UCSD-AML1 (cell line): ENCODE measurements around the gene OXSR1.
"Not testable (repeated sequence)": the region's sequence is repeated elsewhere in the genome, so short reads cannot be mapped to it uniquely, and the experiment has no call there.

ENCODE experiments used
- DNase-seq: peaks from one replicate; lab custom pipeline; 2025; ENCODE audit not compliant: unreplicated experiment; lab: John Stamatoyannopoulos, UW

The OXSR1 gene

GRCh38 chr3:38141173-38141951, 24.0 kb upstream of the OXSR1 start:
- DNase-seq, result no peak

- DNase-seq, result no peak
These were observed 23.4 kb upstream of the OXSR1 start for GRCh38 chr3:38141952-38142273.

GRCh38 chr3:38142959-38143358, 22.4 kb upstream of the OXSR1 start:
- DNase-seq, result no peak

GRCh38 chr3:38143511-38143910, 21.8 kb upstream of the OXSR1 start:
- DNase-seq, result no peak

- no peak for DNase-seq
These were observed 18.8 kb upstream of the OXSR1 start for GRCh38 chr3:38146504-38146903.

GRCh38 chr3:38147421-38147820, 17.9 kb upstream of the OXSR1 start:
- DNase-seq, result no peak

GRCh38 chr3:38148311-38148882, 16.9 kb upstream of the OXSR1 start:
- no peak for DNase-seq

- DNase-seq, result peak; percentile 39
These were observed 15.6 kb upstream of the OXSR1 start for GRCh38 chr3:38149708-38150107.

GRCh38 chr3:38150780-38151528, 14.4 kb upstream of the OXSR1 start:
- no peak for DNase-seq

GRCh38 chr3:38151667-38152265, 13.6 kb upstream of the OXSR1 start:
- no peak for DNase-seq

- DNase-seq, result no peak
These were observed 12.7 kb upstream of the OXSR1 start for GRCh38 chr3:38152609-38153008.

- DNase-seq, result no peak
These were observed 12.1 kb upstream of the OXSR1 start for GRCh38 chr3:38153221-38153620.

GRCh38 chr3:38154033-38154494, 11.3 kb upstream of the OXSR1 start:
- no peak for DNase-seq

- DNase-seq, result no peak
These were observed 10.6 kb upstream of the OXSR1 start for GRCh38 chr3:38154625-38155255.

GRCh38 chr3:38155825-38156224, 9.5 kb upstream of the OXSR1 start:
- DNase-seq, result no peak

- no peak for DNase-seq
These were observed 8.2 kb upstream of the OXSR1 start for GRCh38 chr3:38157117-38157516.

GRCh38 chr3:38157595-38157994, 7.7 kb upstream of the OXSR1 start:
- no peak for DNase-seq

GRCh38 chr3:38158472-38158871, 6.9 kb upstream of the OXSR1 start:
- DNase-seq, result no peak

GRCh38 chr3:38160704-38161103, 4.6 kb upstream of the OXSR1 start:
- not testable (repeated sequence) for DNase-seq

GRCh38 chr3:38163117-38163840, 2.1 kb upstream of the OXSR1 start:
- no peak for DNase-seq
